ENCODE results near the gene SEMA6A. TPM values are rescaled to one million over a fixed set of nuclear protein-coding genes. Genes with fewer than 3 reads are reported as not detected.

The SEMA6A gene
- total and polyA plus RNA-seq, 2 of the 13 experiments (the other 11 are each of a cell fraction or from before 2014, with no cell fraction given) = 5.1 to 6.5 TPM

GRCh38 chr5:116546033-116546742 is 28.4 kb downstream of the SEMA6A start (continued):
- TF ChIP-seq ZBTB40 (IDR thresholded peaks at IDR 0.05) (no peak), ZBTB40 (CRISPR knock-in tag; IDR thresholded peaks at IDR 0.05) (no peak), CAMTA2 (CRISPR knock-in tag; IDR thresholded peaks at IDR 0.05; ENCODE audit: borderline replicate concordance) (no peak), CREBL2 (CRISPR knock-in tag; IDR thresholded peaks at IDR 0.05; ENCODE audit: borderline replicate concordance) (no peak), CSRNP1 (CRISPR knock-in tag; IDR thresholded peaks at IDR 0.05) (no peak), ZBTB14 (CRISPR knock-in tag; IDR thresholded peaks at IDR 0.05) (no peak), ATF5 (CRISPR knock-in tag; IDR thresholded peaks at IDR 0.05; ENCODE audit: low read depth) (no peak), ZSCAN9 (CRISPR knock-in tag; IDR thresholded peaks at IDR 0.05; ENCODE audit: borderline replicate concordance) (no peak), DDIT3 (CRISPR knock-in tag; IDR thresholded peaks at IDR 0.05) (no peak), ZXDC (CRISPR knock-in tag; IDR thresholded peaks at IDR 0.05) (no peak), FLYWCH1 (CRISPR knock-in tag; IDR thresholded peaks at IDR 0.05) (no peak), ZBTB7B (CRISPR knock-in tag; IDR thresholded peaks at IDR 0.05) (no peak)

Data from HepG2 (cell line).